Retinal pigment epithelial cell (primary cell): ENCODE data around the gene TCN2.

ENCODE experiments used
- DNase-seq: peaks from one replicate; pipeline ENCODE4 v3.0.0-alpha.2; 2010; ENCODE audit warnings: low read depth
- H3K4me3 ChIP-seq: 2 replicates; pipeline ENCODE4 v1.5.1; 2011; ENCODE audit warnings: mild to moderate bottlenecking, low read length, control low read depth, moderate library complexity
- TF ChIP-seq, protein P1 (sequence below): conservative IDR thresholded peaks from 2 replicates; pipeline ENCODE4 v1.5.1; 2011; ENCODE audit warnings: low read depth, low read length, control low read depth, inconsistent platforms

Gene TCN2

DNA sequence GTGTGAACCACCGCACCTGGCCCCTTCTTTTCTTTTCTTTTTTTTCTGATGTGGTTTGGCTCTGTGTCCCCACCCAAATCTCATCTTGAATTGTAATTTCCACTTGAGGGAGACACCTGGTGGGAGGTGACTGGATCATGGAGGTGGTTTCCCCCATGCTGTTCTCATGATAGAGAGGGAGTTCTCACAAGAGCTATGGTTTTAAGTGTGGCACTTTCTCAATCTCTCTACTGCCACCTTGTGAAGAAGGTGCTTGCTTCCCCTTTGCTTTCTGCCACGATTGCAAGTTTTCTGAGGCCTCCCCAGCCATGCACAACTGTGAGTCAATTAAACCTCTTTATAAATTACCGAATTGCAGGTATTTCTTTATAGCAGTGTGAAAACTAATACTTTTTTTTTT is 4.9 kb upstream of the TCN2 start:
- TF ChIP-seq, protein P1, sequence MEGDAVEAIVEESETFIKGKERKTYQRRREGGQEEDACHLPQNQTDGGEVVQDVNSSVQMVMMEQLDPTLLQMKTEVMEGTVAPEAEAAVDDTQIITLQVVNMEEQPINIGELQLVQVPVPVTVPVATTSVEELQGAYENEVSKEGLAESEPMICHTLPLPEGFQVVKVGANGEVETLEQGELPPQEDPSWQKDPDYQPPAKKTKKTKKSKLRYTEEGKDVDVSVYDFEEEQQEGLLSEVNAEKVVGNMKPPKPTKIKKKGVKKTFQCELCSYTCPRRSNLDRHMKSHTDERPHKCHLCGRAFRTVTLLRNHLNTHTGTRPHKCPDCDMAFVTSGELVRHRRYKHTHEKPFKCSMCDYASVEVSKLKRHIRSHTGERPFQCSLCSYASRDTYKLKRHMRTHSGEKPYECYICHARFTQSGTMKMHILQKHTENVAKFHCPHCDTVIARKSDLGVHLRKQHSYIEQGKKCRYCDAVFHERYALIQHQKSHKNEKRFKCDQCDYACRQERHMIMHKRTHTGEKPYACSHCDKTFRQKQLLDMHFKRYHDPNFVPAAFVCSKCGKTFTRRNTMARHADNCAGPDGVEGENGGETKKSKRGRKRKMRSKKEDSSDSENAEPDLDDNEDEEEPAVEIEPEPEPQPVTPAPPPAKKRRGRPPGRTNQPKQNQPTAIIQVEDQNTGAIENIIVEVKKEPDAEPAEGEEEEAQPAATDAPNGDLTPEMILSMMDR = peak; percentile 52
- H3K4me3 ChIP-seq = no peak overlapping the region
- DNase-seq = no peak

DNA sequence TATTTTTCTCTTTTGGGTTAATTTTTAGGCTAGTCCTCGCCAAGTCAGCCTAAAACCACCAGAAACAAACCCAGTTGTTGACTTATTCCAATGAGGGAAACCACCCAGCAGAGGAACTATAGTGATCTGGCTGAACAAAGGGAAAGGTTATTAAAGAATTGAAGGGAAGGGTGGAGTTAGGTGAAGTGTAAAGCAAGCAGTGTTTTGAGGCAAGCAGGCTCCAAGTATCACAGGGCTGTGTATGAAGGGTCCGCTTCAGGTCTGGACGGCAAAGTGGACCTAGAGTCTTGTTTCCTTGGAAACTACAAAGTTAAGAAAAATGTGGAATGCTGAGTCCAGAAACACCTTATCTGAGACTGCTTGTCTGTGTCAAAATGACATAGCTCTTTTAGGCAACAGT is 3.2 kb upstream of the TCN2 start:
- TF ChIP-seq, protein P1 = no peak
- no peak for DNase-seq
- H3K4me3 ChIP-seq = no peak overlapping the region

DNA sequence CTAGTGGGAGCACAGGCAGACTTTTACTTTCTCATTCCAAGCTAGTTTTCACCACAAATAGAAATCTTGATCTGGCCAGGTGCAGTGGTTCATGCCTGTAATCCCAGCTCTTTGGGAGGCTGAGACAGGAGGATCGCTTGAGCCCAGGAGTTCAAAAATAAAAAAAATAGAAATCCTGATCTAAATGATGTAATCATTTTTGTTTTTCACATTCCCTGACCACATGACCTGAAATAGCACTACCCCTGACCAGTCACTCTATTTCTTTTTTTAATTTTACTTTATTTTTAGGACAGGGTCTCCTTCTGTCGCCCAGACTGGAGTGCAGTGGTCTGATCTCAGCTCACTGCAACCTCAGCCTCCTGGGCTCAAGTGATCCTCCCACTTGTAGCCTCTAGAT is 2.3 kb upstream of the TCN2 start:
- DNase-seq = no peak
- no peak overlapping the region for H3K4me3 ChIP-seq

DNA sequence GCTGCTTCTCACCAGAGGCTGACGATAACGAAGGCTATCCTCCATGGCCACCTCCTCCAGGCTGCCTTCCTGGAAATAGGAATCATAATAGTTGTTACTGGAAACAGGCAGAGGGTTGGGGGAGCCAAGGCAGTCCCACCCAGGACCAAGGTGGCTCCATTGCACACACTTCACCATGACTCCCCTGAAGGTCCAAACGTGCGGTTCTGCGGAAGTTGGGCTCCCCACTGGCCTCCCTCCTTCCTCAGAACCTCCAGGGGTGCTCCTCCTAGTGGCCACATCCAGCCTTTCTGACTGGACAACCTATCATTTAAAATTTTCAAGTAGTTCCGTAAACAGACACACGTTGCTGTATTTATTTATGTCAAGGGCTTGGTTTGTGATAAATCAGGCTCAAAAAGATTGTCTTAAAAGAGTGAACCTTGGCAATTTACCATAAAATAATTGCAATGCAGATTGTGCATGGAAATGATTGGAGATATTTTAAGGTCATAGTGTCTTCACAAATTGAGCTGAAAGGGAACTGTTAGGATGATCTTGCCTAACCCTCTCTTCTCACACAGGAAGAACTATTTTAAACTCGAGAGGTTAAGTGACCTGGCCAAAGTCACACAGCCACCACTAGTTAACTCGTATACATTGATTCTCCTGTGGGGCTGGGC is 1.4 kb upstream of the TCN2 start:
- TF ChIP-seq, protein P1 = peak; percentile 74
- H3K4me3 ChIP-seq = no peak overlapping the region

More for the DNA sequence above, 2.3 kb upstream of the TCN2 start:
- TF ChIP-seq, protein P1 = no peak

DNA sequence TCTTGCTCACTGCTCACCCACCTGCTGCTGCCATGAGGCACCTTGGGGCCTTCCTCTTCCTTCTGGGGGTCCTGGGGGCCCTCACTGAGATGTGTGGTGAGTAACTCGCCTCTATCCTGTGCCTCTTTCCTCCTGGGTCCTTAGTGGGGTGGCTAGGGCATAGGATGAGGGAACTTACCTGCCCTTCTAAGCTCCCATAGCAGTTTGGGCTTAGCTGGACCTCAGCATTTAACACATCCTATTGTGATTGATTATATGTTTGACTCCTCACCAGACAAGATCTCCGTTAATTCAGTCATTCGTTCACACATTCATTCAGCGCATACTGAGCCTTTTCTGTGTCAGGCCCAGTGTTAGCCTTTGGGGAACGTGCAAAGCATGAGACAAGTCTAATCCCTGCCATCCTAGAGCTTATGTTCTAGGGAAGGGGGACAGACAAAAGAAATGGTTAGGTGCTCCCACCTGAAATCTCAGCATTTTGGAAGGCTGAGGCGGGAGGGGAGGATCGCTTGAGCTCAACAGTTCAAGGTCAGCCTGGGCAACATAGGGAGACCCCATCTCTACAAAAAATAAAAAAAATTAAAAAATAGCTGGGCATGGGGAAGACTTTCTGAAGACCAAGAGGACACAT is 441 bp downstream of the TCN2 start:
- peak overlapping the region; percentile 60 for H3K4me3 ChIP-seq
- DNase-seq = no peak
- TF ChIP-seq, protein P1 = no peak

More for the DNA sequence above, 1.4 kb upstream of the TCN2 start:
- DNase-seq = no peak

DNA sequence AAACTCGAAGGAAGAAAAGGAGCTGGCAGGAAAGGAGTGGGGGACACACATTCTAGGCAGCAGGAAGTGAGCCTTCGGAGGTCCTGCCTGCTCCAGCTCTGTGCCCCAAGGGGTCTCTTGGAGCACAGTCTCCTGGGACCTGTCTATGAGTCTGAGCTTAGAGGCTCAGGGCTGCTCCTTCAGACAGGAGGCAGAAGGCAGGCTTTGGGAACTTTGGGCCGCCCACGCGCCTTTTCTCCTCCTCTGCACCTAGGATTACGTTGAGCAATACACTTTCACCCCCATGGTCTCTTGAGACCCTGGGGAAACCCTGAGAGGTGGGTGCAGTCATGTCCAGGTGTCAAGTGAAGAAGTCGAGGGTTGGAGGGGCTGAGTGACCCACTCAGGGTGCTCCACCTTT is 965 bp downstream of the TCN2 start:
- TF ChIP-seq, protein P1 = no peak
- DNase-seq = no peak
- H3K4me3 ChIP-seq = no peak overlapping the region
